HFFc6 (cell line): ENCODE results near the gene GLIS2. TPM values are rescaled to one million over a fixed set of nuclear protein-coding genes. Genes with fewer than 3 reads are reported as not detected.

ENCODE experiments used
- DNase-seq: peaks from one replicate; pipeline ENCODE4 v3.0.0-alpha.2; 2018
- H3K27ac Mint-ChIP-seq: 2 replicates; pipeline ENCODE4 v1.8.0; 2020; ENCODE audit warnings: mild to moderate bottlenecking, mixed read lengths
- H3K27me3 Mint-ChIP-seq: 2 replicates; pipeline ENCODE4 v1.8.0; 2021; ENCODE audit warnings: mild to moderate bottlenecking, moderate library complexity, mixed read lengths; ENCODE audit not compliant: insufficient read depth
- H3K36me3 Mint-ChIP-seq: 2 replicates; pipeline ENCODE4 v1.8.0; 2021; ENCODE audit warnings: low read depth, mixed read lengths
- H3K4me1 Mint-ChIP-seq: 2 replicates; pipeline ENCODE4 v1.8.0; 2020; ENCODE audit warnings: low read depth, mixed read lengths
- H3K4me3 Mint-ChIP-seq: 2 replicates; pipeline ENCODE4 v1.8.0; 2020; ENCODE audit warnings: mild to moderate bottlenecking, moderate library complexity, mixed read lengths
- H3K9me3 Mint-ChIP-seq: 2 replicates; pipeline ENCODE4 v1.8.0; 2020; ENCODE audit warnings: mild to moderate bottlenecking, mixed read lengths
- CTCF ChIP-seq: fragments of 200-600 bp; sonication (generic); IDR thresholded peaks from 2 replicates; pipeline ENCODE4 v1.5.0; 2021; ENCODE audit warnings: antibody characterized with exemption, mild to moderate bottlenecking
- total RNA-seq, 6 experiments: library from RNA; stranded (reverse); fragmentation: NEBNext Ultra II Directional; extraction: Animal tissue kit (Norgen Biotek cat#: 25700); gene quantifications; 2 replicates in 1 of 6; 3 replicates in 5 of 6; pipeline ENCODE4 v1.2.3, GENCODE V29; 2021

GLIS2 gene
- total RNA-seq, 6 experiments from 2014 or later: 21.9 to 26.0 (median 23.5) TPM

- H3K27ac Mint-ChIP-seq: no peak overlapping the region
- TF ChIP-seq CTCF: no peak
These were observed 38.9 kb downstream of the GLIS2 start for GRCh38 chr16:4354512-4355409.

GRCh38 chr16:4356820-4357219 is 41.0 kb downstream of the GLIS2 start:
- Mint-ChIP-seq H3K27me3 (no peaks in the 10 kb centered on the region), H3K27ac (no peak overlapping the region), H3K4me3 (no peak overlapping the region), H3K9me3 (no peaks in the 10 kb centered on the region), H3K36me3 (no peaks in the 10 kb centered on the region), H3K4me1 (peaks cover 16% of the 10 kb centered on the region)
- DNase-seq: no peak
- TF ChIP-seq CTCF: no peak

More at GRCh38 chr16:4354512-4355409, 38.9 kb downstream of the GLIS2 start:
- peaks cover 2% of the 10 kb centered on the region; the same call in 1 of the 2 replicates for H3K27me3 Mint-ChIP-seq
- H3K4me3 Mint-ChIP-seq: no peak overlapping the region
- DNase-seq: no peak
- peaks cover 21% of the 10 kb centered on the region for H3K4me1 Mint-ChIP-seq
- no peaks in the 10 kb centered on the region for H3K9me3 Mint-ChIP-seq
- no peaks in the 10 kb centered on the region; the same call in 1 of the 2 replicates for H3K36me3 Mint-ChIP-seq

GRCh38 chr16:4358236-4358635 is 42.4 kb downstream of the GLIS2 start:
- Mint-ChIP-seq H3K36me3 (no peaks in the 10 kb centered on the region), H3K4me3 (no peak overlapping the region), H3K27me3 (no peaks in the 10 kb centered on the region), H3K27ac (no peak overlapping the region), H3K4me1 (peaks cover 8% of the 10 kb centered on the region), H3K9me3 (no peaks in the 10 kb centered on the region)
- no peak for TF ChIP-seq CTCF
- no peak for DNase-seq

- Mint-ChIP-seq H3K9me3 (no peaks in the 10 kb centered on the region), H3K27me3 (no peaks in the 10 kb centered on the region), H3K36me3 (no peaks in the 10 kb centered on the region), H3K4me3 (no peak overlapping the region), H3K4me1 (peaks cover under 1% of the 10 kb centered on the region; the same call in 1 of the 2 replicates), H3K27ac (no peak overlapping the region)
- TF ChIP-seq CTCF: peak; percentile 100
- no peak for DNase-seq
These were observed 43.1 kb downstream of the GLIS2 start for GRCh38 chr16:4358831-4359561.

- DNase-seq: no peak
- no peak for TF ChIP-seq CTCF
These were observed 44.0 kb downstream of the GLIS2 start for GRCh38 chr16:4359914-4360313.

More at GRCh38 chr16:4359914-4360313, 44.0 kb downstream of the GLIS2 start:
- no peaks in the 10 kb centered on the region for H3K36me3 Mint-ChIP-seq
- no peaks in the 10 kb centered on the region for H3K9me3 Mint-ChIP-seq
- no peaks in the 10 kb centered on the region for H3K27me3 Mint-ChIP-seq
- no peak overlapping the region for H3K4me3 Mint-ChIP-seq
- no peak overlapping the region for H3K27ac Mint-ChIP-seq
- H3K4me1 Mint-ChIP-seq: no peaks in the 10 kb centered on the region
